Mesenchymal stem cell (in vitro differentiated cells and primary cell): ENCODE measurements around the gene NPAS3.

Experiments
- DNase-seq: peaks from one replicate; pipeline ENCODE4 v3.0.0-alpha.2; 2013
- H2AFZ ChIP-seq: one replicate; pipeline ENCODE4 v1.6.1; 2013; ENCODE audit warnings: low read depth, mild to moderate bottlenecking, control low read depth, inconsistent platforms, low read length, moderate library complexity
- H2AK5ac ChIP-seq: 2 replicates; pipeline ENCODE4 v1.6.1; 2013; ENCODE audit warnings: low read length, moderate library complexity, mild to moderate bottlenecking, inconsistent platforms; ENCODE audit not compliant: severe bottlenecking
- H2BK120ac ChIP-seq: one replicate; pipeline ENCODE4 v1.6.1; 2013; ENCODE audit warnings: low read depth, mild to moderate bottlenecking, inconsistent platforms, low read length, moderate library complexity
- H2BK12ac ChIP-seq, 2 experiments: one replicate each; pipeline ENCODE4 v1.6.1; 2013; ENCODE audit warnings: inconsistent platforms in 2 of 2, low read length in 2 of 2, mild to moderate bottlenecking in 2 of 2, moderate library complexity in 2 of 2, control low read depth in 1 of 2
- H2BK15ac ChIP-seq: one replicate; pipeline ENCODE4 v1.6.1; 2013; ENCODE audit warnings: mild to moderate bottlenecking, low read depth, inconsistent platforms; ENCODE audit not compliant: poor library complexity, severe bottlenecking
- H2BK5ac ChIP-seq: 2 replicates; pipeline ENCODE4 v1.6.1; 2013; ENCODE audit warnings: low read depth, mild to moderate bottlenecking, low read length, control low read depth, inconsistent platforms; ENCODE audit not compliant: poor library complexity, severe bottlenecking
- H3K14ac ChIP-seq, 2 experiments: one replicate each; pipeline ENCODE4 v1.6.1; 2013; ENCODE audit warnings: inconsistent platforms in 2 of 2, low read length in 2 of 2, control low read depth in 1 of 2, mild to moderate bottlenecking in 1 of 2, moderate library complexity in 1 of 2
- H3K18ac ChIP-seq, 2 experiments: one replicate each; pipeline ENCODE4 v1.6.1; 2013; ENCODE audit warnings: inconsistent platforms in 2 of 2, low read length in 2 of 2, control low read depth in 1 of 2, low read depth in 1 of 2, mild to moderate bottlenecking in 1 of 2
- H3K23ac ChIP-seq, 2 experiments: one replicate each; pipeline ENCODE4 v1.6.1; 2013; ENCODE audit warnings: inconsistent platforms in 2 of 2, low read length in 2 of 2, mild to moderate bottlenecking in 2 of 2, moderate library complexity in 2 of 2, control low read depth in 1 of 2
- H3K27ac ChIP-seq: 2 replicates; pipeline ENCODE4 v1.5.1; 2013; ENCODE audit warnings: mild to moderate bottlenecking, moderate library complexity, low read length, control low read depth, inconsistent platforms; ENCODE audit not compliant: poor library complexity, severe bottlenecking
- H3K27me3 ChIP-seq, 2 experiments: 2 replicates each; pipeline versions ENCODE4 v1.6.1 to v1.7.0; 2013; ENCODE audit warnings: low read length in 2 of 2, mild to moderate bottlenecking in 2 of 2, moderate library complexity in 2 of 2, control low read depth in 1 of 2, inconsistent platforms in 1 of 2; ENCODE audit not compliant: control insufficient read depth in 1 of 2, insufficient read depth in 1 of 2
- H3K36me3 ChIP-seq, 2 experiments: 2 replicates each; pipeline versions ENCODE4 v1.6.1 to v1.7.0; 2013; ENCODE audit warnings: low read length in 2 of 2, control low read depth in 1 of 2, inconsistent platforms in 1 of 2, low read depth in 1 of 2, mild to moderate bottlenecking in 1 of 2; ENCODE audit not compliant: insufficient read depth in 2 of 2, control insufficient read depth in 1 of 2
- H3K4ac ChIP-seq, 2 experiments: one replicate each; pipeline ENCODE4 v1.6.1; 2013; ENCODE audit warnings: inconsistent platforms in 2 of 2, low read length in 2 of 2, mild to moderate bottlenecking in 2 of 2, moderate library complexity in 2 of 2, control low read depth in 1 of 2, low read depth in 1 of 2
- H3K4me1 ChIP-seq: 2 replicates; pipeline ENCODE4 v1.6.1; 2013; ENCODE audit warnings: low read depth, low read length, control low read depth; ENCODE audit not compliant: control insufficient read depth, insufficient read depth
- H3K4me2 ChIP-seq: 2 replicates; pipeline ENCODE4 v1.6.1; 2013; ENCODE audit warnings: low read length, mild to moderate bottlenecking, inconsistent platforms; ENCODE audit not compliant: poor library complexity, severe bottlenecking
- H3K4me3 ChIP-seq, 2 experiments: 2 replicates each; pipeline versions ENCODE4 v1.5.1 to v1.7.0; 2013; ENCODE audit warnings: low read length in 2 of 2, mild to moderate bottlenecking in 2 of 2, control low read depth in 1 of 2, low read depth in 1 of 2; ENCODE audit not compliant: insufficient read depth in 1 of 2
- H3K79me1 ChIP-seq: replicated peaks from 2 replicates; pipeline ENCODE4 v1.6.1; 2013; ENCODE audit warnings: mild to moderate bottlenecking, control low read depth, low read length, inconsistent platforms; ENCODE audit not compliant: poor library complexity, severe bottlenecking
- H3K9ac ChIP-seq: 2 replicates; pipeline ENCODE4 v1.7.0; 2013; ENCODE audit warnings: mild to moderate bottlenecking, low read length, moderate library complexity
- H3K9me3 ChIP-seq: 2 replicates; pipeline ENCODE4 v1.7.0; 2013; ENCODE audit warnings: mild to moderate bottlenecking, low read length; ENCODE audit not compliant: control insufficient read depth
- H4K8ac ChIP-seq: one replicate; pipeline ENCODE4 v1.6.1; 2013; ENCODE audit warnings: inconsistent platforms, mild to moderate bottlenecking, low read length, moderate library complexity
- H4K91ac ChIP-seq: one replicate; pipeline ENCODE4 v1.6.1; 2013; ENCODE audit warnings: mild to moderate bottlenecking, low read length, inconsistent platforms
- WGBS: methylation state at CpG from one replicate; pipeline ENCODE4 v1.1.7; 2013; ENCODE audit warnings: mixed read lengths; 5-methylcytosine and 5-hydroxymethylcytosine counted together

Gene NPAS3

GRCh38 chr14:33745163-33745562 is 806.5 kb downstream of the NPAS3 start:
- H3K23ac ChIP-seq, result no peak overlapping the region
- H3K14ac ChIP-seq, result no peak overlapping the region
- no peak overlapping the region for H4K8ac ChIP-seq
- no peak overlapping the region for H2AFZ ChIP-seq
- DNase-seq, result no peak
- no peak overlapping the region for H3K9ac ChIP-seq
- 91% methylated on average over 5 of the region's 6 CpGs for WGBS
- no peaks in the 10 kb centered on the region for H3K36me3 ChIP-seq
- no peak overlapping the region for H2BK15ac ChIP-seq
- no peak overlapping the region for H3K18ac ChIP-seq
- no peak overlapping the region for H3K4ac ChIP-seq
- H3K4me2 ChIP-seq, result no peak overlapping the region
- H3K4me3 ChIP-seq, result no peak overlapping the region
- H3K79me1 ChIP-seq, result no peaks in the 10 kb centered on the region
- no peak overlapping the region for H3K27ac ChIP-seq
- H3K27me3 ChIP-seq, result no peaks in the 10 kb centered on the region
- no peak overlapping the region for H4K91ac ChIP-seq
- no peak overlapping the region for H2AK5ac ChIP-seq
- no peak overlapping the region for H2BK12ac ChIP-seq
- no peak overlapping the region for H2BK5ac ChIP-seq
- H3K4me1 ChIP-seq, result no peaks in the 10 kb centered on the region
- H2BK120ac ChIP-seq, result no peak overlapping the region
- H3K9me3 ChIP-seq, result peaks cover 16% of the 10 kb centered on the region

DNA sequence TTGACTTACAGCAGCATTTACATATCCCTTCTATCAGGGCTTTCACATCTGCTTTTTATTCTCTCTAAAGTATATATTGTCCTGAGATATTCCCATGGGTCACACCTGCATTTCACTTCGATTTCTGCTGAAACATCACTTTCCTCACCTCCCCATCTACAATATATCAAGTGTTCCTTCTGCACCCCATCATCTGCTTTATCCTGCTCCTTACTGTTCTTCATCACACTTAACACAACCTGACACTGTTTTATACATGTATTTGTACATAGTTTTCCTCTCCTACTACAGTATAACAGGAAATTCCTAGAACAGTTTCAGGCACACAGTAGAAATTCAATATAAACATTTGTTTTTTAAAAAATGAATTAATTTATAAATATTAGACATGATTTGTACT is 809.1 kb downstream of the NPAS3 start:
- Histone ChIP-seq H3K4me3 (no peak overlapping the region), H3K27me3 (no peaks in the 10 kb centered on the region), H3K79me1 (no peaks in the 10 kb centered on the region), H4K91ac (no peak overlapping the region), H2BK5ac (no peak overlapping the region), H3K27ac (no peak overlapping the region), H4K8ac (no peak overlapping the region), H3K18ac (no peak overlapping the region), H3K4me1 (no peaks in the 10 kb centered on the region), H3K4ac (no peak overlapping the region), H3K36me3 (no peaks in the 10 kb centered on the region), H3K9me3 (peaks cover 15% of the 10 kb centered on the region), H2BK15ac (no peak overlapping the region), H3K9ac (no peak overlapping the region), H3K23ac (no peak overlapping the region), H2BK12ac (no peak overlapping the region), H3K14ac (no peak overlapping the region), H2AK5ac (no peak overlapping the region), H2AFZ (no peak overlapping the region), H3K4me2 (no peak overlapping the region), H2BK120ac (no peak overlapping the region)
- no peak for DNase-seq
- WGBS, result 43% methylated on average over 1 of the region's 1 CpG

GRCh38 chr14:33754261-33754660 is 815.6 kb downstream of the NPAS3 start:
- no peak overlapping the region for H4K91ac ChIP-seq
- no peak overlapping the region for H3K4me3 ChIP-seq
- H4K8ac ChIP-seq, result no peak overlapping the region
- no peak overlapping the region for H3K23ac ChIP-seq
- H3K27ac ChIP-seq, result no peak overlapping the region
- no peak overlapping the region for H3K14ac ChIP-seq
- no peak overlapping the region for H2BK120ac ChIP-seq
- H3K27me3 ChIP-seq, result peaks cover 0 to 4% of the 10 kb centered on the region in 2 experiments
- no peaks in the 10 kb centered on the region for H3K36me3 ChIP-seq
- H3K18ac ChIP-seq, result no peak overlapping the region
- DNase-seq, result peak; percentile 45
- peaks cover 1% of the 10 kb centered on the region for H3K4me1 ChIP-seq
- no peak overlapping the region for H3K4me2 ChIP-seq
- no peak overlapping the region for H2AK5ac ChIP-seq
- H3K79me1 ChIP-seq, result no peaks in the 10 kb centered on the region
- H3K4ac ChIP-seq, result no peak overlapping the region
- H2BK5ac ChIP-seq, result no peak overlapping the region
- H3K9me3 ChIP-seq, result no peaks in the 10 kb centered on the region
- H2AFZ ChIP-seq, result no peak overlapping the region
- no peak overlapping the region for H2BK15ac ChIP-seq
- WGBS, result 55% methylated on average over 3 of the region's 4 CpGs
- H2BK12ac ChIP-seq, result no peak overlapping the region
- H3K9ac ChIP-seq, result no peak overlapping the region

DNA sequence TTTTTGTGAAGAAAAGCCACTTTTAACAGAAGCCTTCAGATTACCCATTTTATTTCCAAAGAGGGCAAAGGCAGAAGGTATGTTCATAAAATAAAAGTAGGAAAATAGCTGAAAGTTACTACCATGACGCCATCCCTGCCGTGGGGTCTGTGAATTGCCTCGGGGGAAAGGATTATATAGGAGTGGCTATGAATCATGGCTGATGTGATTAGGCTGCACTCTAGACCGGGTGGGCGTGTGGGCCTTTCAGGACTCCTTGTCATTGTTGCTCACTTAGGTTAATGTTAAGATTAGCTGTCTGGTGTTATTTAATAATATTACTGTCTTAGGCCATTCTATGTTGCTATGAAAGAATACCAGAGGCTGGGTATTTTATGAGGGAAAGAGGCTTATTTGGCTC is 816.7 kb downstream of the NPAS3 start:
- DNase-seq, result no peak
- Histone ChIP-seq H2BK5ac (no peak overlapping the region), H3K9ac (no peak overlapping the region), H2BK12ac (no peak overlapping the region), H3K4ac (no peak overlapping the region), H2AFZ (no peak overlapping the region), H3K23ac (no peak overlapping the region), H3K9me3 (no peaks in the 10 kb centered on the region), H3K36me3 (no peaks in the 10 kb centered on the region), H3K4me3 (no peak overlapping the region), H3K4me1 (peaks cover 1% of the 10 kb centered on the region), H4K91ac (no peak overlapping the region), H3K27ac (no peak overlapping the region), H3K27me3 (peaks cover 0 to 4% of the 10 kb centered on the region in 2 experiments), H3K18ac (no peak overlapping the region), H2BK120ac (no peak overlapping the region), H3K79me1 (no peaks in the 10 kb centered on the region), H4K8ac (no peak overlapping the region), H2BK15ac (no peak overlapping the region), H3K14ac (no peak overlapping the region), H2AK5ac (no peak overlapping the region), H3K4me2 (no peak overlapping the region)
- WGBS, result 88% methylated on average over 5 of the region's 5 CpGs
